HepG2 (cell line): ENCODE results near the gene NARF. TPM values are rescaled to one million over a fixed set of nuclear protein-coding genes. Genes with fewer than 3 reads are reported as not detected.

Source experiments
- CBX2 ChIP-seq, 2 experiments: fragments of 200-600 bp in 1 of 2; sonication (generic); formaldehyde crosslinking in 1 of 2; IDR thresholded peaks; 2 replicates each; pipeline versions ENCODE4 v1.7.0 to v1.8.1; 2018 to 2022; ENCODE audit warnings: low read depth in 2 of 2, low read length in 1 of 2, mild to moderate bottlenecking in 1 of 2, missing genetic modification reagents in 1 of 2
- CHD4 ChIP-seq: fragments of 200-600 bp; sonication (generic); IDR thresholded peaks from 2 replicates; pipeline ENCODE4 v1.7.0; 2017; ENCODE audit warnings: mild to moderate bottlenecking, low read length, borderline replicate concordance
- DPF2 ChIP-seq: sonication (generic); formaldehyde crosslinking; IDR thresholded peaks from 2 replicates; pipeline ENCODE4 v1.4.0; 2020; ENCODE audit warnings: mild to moderate bottlenecking, low read depth, missing genetic modification reagents, borderline replicate concordance
- ESRRA ChIP-seq: sonication (generic); formaldehyde crosslinking; IDR thresholded peaks from 2 replicates; pipeline ENCODE4 v1.5.1; 2020; ENCODE audit warnings: mild to moderate bottlenecking, low read depth, missing genetic modification reagents
- HIC2 ChIP-seq: sonication (generic); formaldehyde crosslinking; IDR thresholded peaks from 2 replicates; pipeline ENCODE4 v1.9.0; 2022; ENCODE audit warnings: low read depth, missing genetic modification reagents
- KMT2B ChIP-seq: IDR thresholded peaks from 2 replicates; pipeline ENCODE4 v1.6.1; 2016; ENCODE audit warnings: missing genetic modification reagents, missing compliant biosample characterization
- MAX ChIP-seq: IDR thresholded peaks from 2 replicates; pipeline ENCODE4 v1.6.1; 2012; ENCODE audit warnings: inconsistent platforms
- PBX3 ChIP-seq: sonication (generic); formaldehyde crosslinking; IDR thresholded peaks from 2 replicates; pipeline ENCODE4 v1.8.1; 2023; ENCODE audit warnings: missing genetic modification reagents, inconsistent platforms, borderline replicate concordance
- PHF8 ChIP-seq: sonication (generic); formaldehyde crosslinking; IDR thresholded peaks from 2 replicates; pipeline ENCODE4 v1.5.0; 2020; ENCODE audit warnings: missing genetic modification reagents
- RELA ChIP-seq: sonication (generic); formaldehyde crosslinking; IDR thresholded peaks from 2 replicates; pipeline ENCODE4 v1.4.0; 2020; ENCODE audit warnings: missing genetic modification reagents
- RFX3 ChIP-seq: IDR thresholded peaks from 2 replicates; pipeline ENCODE4 v1.6.1; 2016; ENCODE audit warnings: missing biosample characterization, missing genetic modification reagents
- RNF219 ChIP-seq: sonication (generic); formaldehyde crosslinking; IDR thresholded peaks from 2 replicates; pipeline ENCODE4 v1.5.0; 2020; ENCODE audit warnings: mild to moderate bottlenecking, missing genetic modification reagents
- SMYD3 ChIP-seq: sonication (generic); formaldehyde crosslinking; IDR thresholded peaks from 2 replicates; pipeline ENCODE4 v1.8.1; 2023; ENCODE audit warnings: mild to moderate bottlenecking, missing genetic modification reagents
- SNRNP70 ChIP-seq: fragments of 200-400 bp; formaldehyde crosslinking; IDR thresholded peaks from 2 replicates; pipeline ENCODE4 v1.6.1; 2017; ENCODE audit warnings: mild to moderate bottlenecking, low read depth, low read length, moderate library complexity
- SUZ12 ChIP-seq: fragments of 150-350 bp; IDR thresholded peaks from 2 replicates; pipeline ENCODE4 v1.6.1; 2014; ENCODE audit warnings: low read depth, low read length
- TOPORS ChIP-seq: sonication (generic); formaldehyde crosslinking; IDR thresholded peaks from 2 replicates; pipeline ENCODE4 v1.8.0; 2023; ENCODE audit warnings: mild to moderate bottlenecking, missing genetic modification reagents
- ZBTB26 ChIP-seq: IDR thresholded peaks from 2 replicates; pipeline ENCODE4 v1.6.1; 2016; ENCODE audit warnings: missing compliant biosample characterization, missing genetic modification reagents, borderline replicate concordance
- ZBTB7B ChIP-seq: sonication (generic); formaldehyde crosslinking; IDR thresholded peaks from 2 replicates; pipeline ENCODE4 v1.4.0; 2020; ENCODE audit warnings: missing genetic modification reagents
- ZFP62 ChIP-seq: sonication (generic); formaldehyde crosslinking; IDR thresholded peaks from 2 replicates; pipeline ENCODE4 v1.4.0; 2020; ENCODE audit warnings: missing genetic modification reagents
- ZNF33A ChIP-seq: sonication (generic); formaldehyde crosslinking; IDR thresholded peaks from 2 replicates; pipeline ENCODE4 v1.5.1; 2020; ENCODE audit warnings: missing genetic modification reagents, mild to moderate bottlenecking, moderate library complexity, borderline replicate concordance
- ZNF382 ChIP-seq: sonication (generic); formaldehyde crosslinking; IDR thresholded peaks from 2 replicates; pipeline ENCODE4 v1.5.0; 2020; ENCODE audit warnings: missing genetic modification reagents, mild to moderate bottlenecking, borderline replicate concordance
- ZNF547 ChIP-seq: sonication (generic); formaldehyde crosslinking; IDR thresholded peaks from 2 replicates; pipeline ENCODE4 v1.5.1; 2020; ENCODE audit warnings: mild to moderate bottlenecking, missing genetic modification reagents
- ZNF557 ChIP-seq: sonication (generic); formaldehyde crosslinking; IDR thresholded peaks from 2 replicates; pipeline ENCODE4 v1.4.0; 2020; ENCODE audit warnings: missing genetic modification reagents
- ZNF615 ChIP-seq: sonication (generic); formaldehyde crosslinking; IDR thresholded peaks from 2 replicates; pipeline ENCODE4 v1.5.0; 2020; ENCODE audit warnings: mild to moderate bottlenecking, missing genetic modification reagents, borderline replicate concordance
- polyA plus RNA-seq, 8 experiments: library from polyadenylated mRNA; depleted of rRNA in 3 of 8; stranded (reverse) in 7 of 8; unstranded in 1 of 8; fragments of >200 nt; fragmentation: Illumina TruSeq in 4 of 8; extraction: Trizol in 4 of 8; gene quantifications; 2 replicates each; pipeline versions ENCODE4 v1.2.1 to v1.2.3, GENCODE V29; 2011 to 2016; ENCODE audit warnings: low read depth in 4 of 8, missing spikeins in 1 of 8, mixed read lengths in 1 of 8; ENCODE audit not compliant: insufficient read depth in 1 of 8
- total RNA-seq, 5 experiments: library from RNA; depleted of rRNA; stranded (reverse); fragments of >200 nt; fragmentation: Illumina TruSeq; extraction: Trizol; gene quantifications; 2 replicates each; pipeline ENCODE4 v1.2.3, GENCODE V29; 2016; ENCODE audit warnings: low read depth in 1 of 5

The NARF gene
- total and polyA plus RNA-seq, 2 of the 13 experiments (the other 11 are each of a cell fraction or from before 2014, with no cell fraction given), result 61.1 to 144 TPM

DNA sequence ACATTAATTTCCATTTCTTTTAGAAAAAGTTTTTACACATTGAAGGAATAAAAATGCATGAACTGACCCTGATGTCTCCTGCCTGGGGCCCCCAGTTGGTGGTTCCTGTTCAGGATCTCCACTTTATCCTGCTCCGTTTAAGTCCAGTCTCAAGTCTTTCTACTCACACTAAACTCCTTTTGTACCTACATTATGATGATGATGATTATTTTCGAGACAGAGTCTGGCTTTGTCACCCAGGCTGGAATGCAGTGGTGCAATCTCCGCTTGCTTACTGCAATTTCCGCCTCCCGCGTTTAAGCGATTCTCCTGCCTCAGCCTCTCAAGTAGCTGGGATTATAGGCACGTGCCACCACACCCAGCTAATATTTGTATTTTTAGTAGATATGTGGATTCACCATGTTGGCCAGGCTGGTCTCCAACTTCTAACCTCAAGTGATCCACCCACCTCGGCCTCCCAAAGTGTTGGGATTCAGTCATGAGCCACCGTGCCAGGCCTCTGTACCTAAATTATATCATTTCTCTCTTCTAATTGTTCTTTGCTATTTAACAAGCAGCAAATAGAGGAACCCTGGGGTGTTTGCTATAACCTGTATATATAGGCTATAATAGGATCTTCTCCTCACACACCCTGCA lies 58.8 kb downstream of the NARF start (continued):
- TF ChIP-seq ZBTB26 (CRISPR knock-in tag) (peak; percentile 46; the same call in 1 of the 2 replicates), ESRRA (CRISPR knock-in tag) (no peak; the same call in 1 of the 2 replicates), SNRNP70 (no peak), PBX3 (no peak), ZNF557 (no peak), SMYD3 (CRISPR knock-in tag) (no peak), ZNF382 (CRISPR knock-in tag) (no peak), CHD4 (no peak), DPF2 (CRISPR knock-in tag) (peak; percentile 81; the same call in 1 of the 2 replicates), KMT2B (CRISPR knock-in tag) (peak; percentile 54), ZNF547 (CRISPR knock-in tag) (peak; percentile 69; the same call in 1 of the 2 replicates), ZNF33A (CRISPR knock-in tag) (no peak; the same call in 1 of the 2 replicates), RFX3 (CRISPR knock-in tag) (no peak), RNF219 (peak; percentile 55; the same call in 1 of the 2 replicates), ZFP62 (CRISPR knock-in tag) (no peak), PHF8 (0 out of 2 replicates have a peak, but pooled peaks have one; percentile 47), TOPORS (no peak), ZNF615 (CRISPR knock-in tag) (no peak), MAX (peak; percentile 61), CBX2 (IDR thresholded peaks at IDR 0.05; ENCODE audit: low read depth, low read length) (no peak), CBX2 (CRISPR knock-in tag; IDR thresholded peaks at IDR 0.05; ENCODE audit: low read depth) (no peak), ZBTB7B (peak; percentile 26; the same call in 1 of the 2 replicates), HIC2 (CRISPR knock-in tag) (peak; percentile 30; the same call in 1 of the 2 replicates), RELA (no peak), SUZ12 (no peak)
